Trophoblast cell (in vitro differentiated cells and primary cell): Measurements from ENCODE around the gene MACROD2.

ENCODE experiments used
- DNase-seq, 2 donors: peaks; one replicate each; pipeline ENCODE4 v3.0.0-alpha.2; 2016
- H2AFZ ChIP-seq: 2 replicates; pipeline ENCODE4 v1.6.1; 2013; ENCODE audit warnings: low read length, moderate library complexity, mild to moderate bottlenecking; ENCODE audit not compliant: insufficient read depth, poor library complexity
- H2AK5ac ChIP-seq: 2 replicates; pipeline ENCODE4 v1.6.1; 2013; ENCODE audit warnings: mild to moderate bottlenecking, low read length
- H2BK120ac ChIP-seq: 2 replicates; pipeline ENCODE4 v1.6.1; 2013; ENCODE audit warnings: low read length, mild to moderate bottlenecking, moderate library complexity; ENCODE audit not compliant: insufficient read depth, poor library complexity
- H2BK12ac ChIP-seq: 2 replicates; pipeline ENCODE4 v1.6.1; 2013; ENCODE audit warnings: mild to moderate bottlenecking, low read length, moderate library complexity
- H2BK5ac ChIP-seq: 2 replicates; pipeline ENCODE4 v1.6.1; 2013; ENCODE audit warnings: low read length, low read depth, moderate library complexity, mild to moderate bottlenecking; ENCODE audit not compliant: poor library complexity
- H3K14ac ChIP-seq: 2 replicates; pipeline ENCODE4 v1.6.1; 2013; ENCODE audit warnings: mild to moderate bottlenecking, low read length
- H3K18ac ChIP-seq: 2 replicates; pipeline ENCODE4 v1.6.1; 2013; ENCODE audit warnings: mild to moderate bottlenecking, low read length
- H3K23ac ChIP-seq: 2 replicates; pipeline ENCODE4 v1.6.1; 2013; ENCODE audit warnings: low read length
- H3K27ac ChIP-seq: 2 replicates; pipeline ENCODE4 v1.5.1; 2013; ENCODE audit warnings: low read depth, mild to moderate bottlenecking, inconsistent platforms, low read length, moderate library complexity
- H3K27me3 ChIP-seq: 2 replicates; pipeline ENCODE4 v1.6.1; 2013; ENCODE audit warnings: inconsistent platforms, mild to moderate bottlenecking, low read length, moderate library complexity; ENCODE audit not compliant: insufficient read depth
- H3K36me3 ChIP-seq, 2 experiments: 1 replicate in 1 of 2; 2 replicates in 1 of 2; pipeline ENCODE4 v1.6.1; 2013; ENCODE audit warnings: low read length in 2 of 2, mild to moderate bottlenecking in 2 of 2, moderate library complexity in 1 of 2; ENCODE audit not compliant: insufficient read depth in 2 of 2, control insufficient read depth in 1 of 2
- H3K4ac ChIP-seq: 2 replicates; pipeline ENCODE4 v1.6.1; 2013; ENCODE audit warnings: low read depth, mild to moderate bottlenecking, low read length, moderate library complexity
- H3K4me1 ChIP-seq, 2 experiments: 1 replicate in 1 of 2; 2 replicates in 1 of 2; pipeline ENCODE4 v1.6.1; 2013; ENCODE audit warnings: low read length in 2 of 2, mild to moderate bottlenecking in 2 of 2, moderate library complexity in 1 of 2; ENCODE audit not compliant: insufficient read depth in 2 of 2, control insufficient read depth in 1 of 2
- H3K4me2 ChIP-seq: 2 replicates; pipeline ENCODE4 v1.6.1; 2013; ENCODE audit warnings: inconsistent platforms, mild to moderate bottlenecking, low read length, moderate library complexity
- H3K4me3 ChIP-seq: 2 replicates; pipeline ENCODE4 v1.5.1; 2013; ENCODE audit warnings: mild to moderate bottlenecking, low read depth, low read length, inconsistent platforms
- H3K79me1 ChIP-seq: one replicate; pipeline ENCODE4 v1.6.1; 2013; ENCODE audit warnings: low read length
- H3K79me2 ChIP-seq: 2 replicates; pipeline ENCODE4 v1.6.1; 2013; ENCODE audit warnings: low read length, mild to moderate bottlenecking; ENCODE audit not compliant: control insufficient read depth, insufficient read depth, poor library complexity
- H3K9ac ChIP-seq: 2 replicates; pipeline ENCODE4 v1.6.1; 2013; ENCODE audit warnings: mild to moderate bottlenecking, low read length
- H3K9me3 ChIP-seq: 2 replicates; pipeline ENCODE4 v1.6.1; 2013; ENCODE audit warnings: low read depth, mild to moderate bottlenecking, control low read depth, inconsistent platforms, low read length; ENCODE audit not compliant: insufficient read depth
- H4K12ac ChIP-seq: 2 replicates; pipeline ENCODE4 v1.6.1; 2013; ENCODE audit warnings: low read depth, mild to moderate bottlenecking, low read length, moderate library complexity
- H4K8ac ChIP-seq: 2 replicates; pipeline ENCODE4 v1.6.1; 2013; ENCODE audit warnings: low read depth, mild to moderate bottlenecking, low read length, moderate library complexity
- H4K91ac ChIP-seq: one replicate; pipeline ENCODE4 v1.6.1; 2013; ENCODE audit warnings: low read depth, mild to moderate bottlenecking, low read length, moderate library complexity
- WGBS: extraction: QIAGEN DNeasy Blood & Tissue Kit; methylation state at CpG from one replicate; pipeline ENCODE4 v1.1.7; 2013; ENCODE audit warnings: missing lambda C conversion rate; ENCODE audit not compliant: insufficient read length, insufficient coverage; ENCODE audit errors: extremely low coverage; 5-methylcytosine and 5-hydroxymethylcytosine counted together

The MACROD2 gene

GRCh38 chr20:15699431-15700146, 1704.3 kb downstream of the MACROD2 start:
- no peak overlapping the region for H2BK120ac ChIP-seq
- H2AK5ac ChIP-seq: no peak overlapping the region
- no peaks in the 10 kb centered on the region for H3K9me3 ChIP-seq
- H3K4ac ChIP-seq: no peak overlapping the region
- no peaks in the 10 kb centered on the region for H3K79me2 ChIP-seq
- WGBS: no CpG with 5 or more reads among the region's 15 CpGs
- no peak overlapping the region for H2BK12ac ChIP-seq
- H2AFZ ChIP-seq: no peak overlapping the region
- H3K18ac ChIP-seq: no peak overlapping the region
- no peak overlapping the region for H4K91ac ChIP-seq
- peak overlapping the region; percentile 13 for H4K12ac ChIP-seq
- H3K27me3 ChIP-seq: no peaks in the 10 kb centered on the region
- no peak overlapping the region for H3K9ac ChIP-seq
- H4K8ac ChIP-seq: no peak overlapping the region
- DNase-seq: peak; percentile 40 to 48
- peaks cover 0 to 2% of the 10 kb centered on the region in 2 experiments for H3K4me1 ChIP-seq
- no peak overlapping the region for H3K4me2 ChIP-seq
- no peak overlapping the region for H3K14ac ChIP-seq
- no peak overlapping the region for H3K23ac ChIP-seq
- H3K4me3 ChIP-seq: no peak overlapping the region
- H2BK5ac ChIP-seq: no peak overlapping the region
- no peaks in the 10 kb centered on the region for H3K79me1 ChIP-seq
- H3K27ac ChIP-seq: no peak overlapping the region
- no peaks in the 10 kb centered on the region for H3K36me3 ChIP-seq

- no peak overlapping the region for H3K4ac ChIP-seq
- no peaks in the 10 kb centered on the region for H3K9me3 ChIP-seq
- H3K27me3 ChIP-seq: no peaks in the 10 kb centered on the region
- no peak overlapping the region for H4K91ac ChIP-seq
- no CpG with 5 or more reads among the region's 16 CpGs for WGBS
- H3K36me3 ChIP-seq: no peaks in the 10 kb centered on the region
- H2BK5ac ChIP-seq: no peak overlapping the region
- no peak overlapping the region for H2BK120ac ChIP-seq
- no peak overlapping the region for H3K23ac ChIP-seq
- H3K18ac ChIP-seq: no peak overlapping the region
- no peak overlapping the region for H2AFZ ChIP-seq
- no peak overlapping the region for H3K4me3 ChIP-seq
- H3K79me1 ChIP-seq: no peaks in the 10 kb centered on the region
- H2BK12ac ChIP-seq: no peak overlapping the region
- H3K79me2 ChIP-seq: no peaks in the 10 kb centered on the region
- no peak overlapping the region for H4K8ac ChIP-seq
- H3K4me1 ChIP-seq: peaks cover 0 to 2% of the 10 kb centered on the region in 2 experiments
- H4K12ac ChIP-seq: no peak overlapping the region
- no peak overlapping the region for H3K4me2 ChIP-seq
- peak in 1 of 2 donors; percentile 5 for DNase-seq
- no peak overlapping the region for H2AK5ac ChIP-seq
- H3K14ac ChIP-seq: no peak overlapping the region
- no peak overlapping the region for H3K9ac ChIP-seq
- H3K27ac ChIP-seq: no peak overlapping the region
Observed at GRCh38 chr20:15700147-15700765, 1704.9 kb downstream of the MACROD2 start.

- H3K23ac ChIP-seq: no peak overlapping the region
- no peak overlapping the region for H2BK120ac ChIP-seq
- H3K27ac ChIP-seq: no peak overlapping the region
- no peak overlapping the region for H3K4me2 ChIP-seq
- no peak overlapping the region for H3K14ac ChIP-seq
- peaks cover 0 to 2% of the 10 kb centered on the region in 2 experiments for H3K4me1 ChIP-seq
- no peak for DNase-seq
- no peak overlapping the region for H3K4ac ChIP-seq
- WGBS: no CpG with 5 or more reads among the region's 2 CpGs
- no peak overlapping the region for H3K18ac ChIP-seq
- H4K12ac ChIP-seq: no peak overlapping the region
- no peak overlapping the region for H4K91ac ChIP-seq
- H2AFZ ChIP-seq: no peak overlapping the region
- H3K9ac ChIP-seq: no peak overlapping the region
- no peaks in the 10 kb centered on the region for H3K36me3 ChIP-seq
- no peak overlapping the region for H2AK5ac ChIP-seq
- no peak overlapping the region for H2BK5ac ChIP-seq
- H3K79me2 ChIP-seq: no peaks in the 10 kb centered on the region
- no peak overlapping the region for H4K8ac ChIP-seq
- H2BK12ac ChIP-seq: no peak overlapping the region
- H3K9me3 ChIP-seq: no peaks in the 10 kb centered on the region
- no peaks in the 10 kb centered on the region for H3K27me3 ChIP-seq
- H3K4me3 ChIP-seq: no peak overlapping the region
- H3K79me1 ChIP-seq: no peaks in the 10 kb centered on the region
Observed at GRCh38 chr20:15702161-15702560, 1706.8 kb downstream of the MACROD2 start.

- H3K36me3 ChIP-seq: no peaks in the 10 kb centered on the region
- no peak overlapping the region for H2BK120ac ChIP-seq
- H3K9ac ChIP-seq: no peak overlapping the region
Observed at GRCh38 chr20:15703171-15703911, 1708.0 kb downstream of the MACROD2 start.

More at GRCh38 chr20:15703171-15703911, 1708.0 kb downstream of the MACROD2 start:
- no peak overlapping the region for H3K4ac ChIP-seq
- H4K12ac ChIP-seq: no peak overlapping the region
- no peak overlapping the region for H3K18ac ChIP-seq
- H4K8ac ChIP-seq: no peak overlapping the region
- H3K4me1 ChIP-seq: peaks cover 0 to 2% of the 10 kb centered on the region in 2 experiments
- no peak overlapping the region for H3K4me2 ChIP-seq
- H3K9me3 ChIP-seq: no peaks in the 10 kb centered on the region
- no peak overlapping the region for H3K4me3 ChIP-seq
- WGBS: no CpG with 5 or more reads among the region's 4 CpGs
- H2BK5ac ChIP-seq: no peak overlapping the region
- no peak overlapping the region for H2AK5ac ChIP-seq
- H2BK12ac ChIP-seq: no peak overlapping the region
- no peak overlapping the region for H2AFZ ChIP-seq
- no peaks in the 10 kb centered on the region for H3K79me1 ChIP-seq
- no peak for DNase-seq
- H3K27ac ChIP-seq: no peak overlapping the region
- no peaks in the 10 kb centered on the region for H3K27me3 ChIP-seq
- H4K91ac ChIP-seq: no peak overlapping the region
- no peak overlapping the region for H3K14ac ChIP-seq
- no peak overlapping the region for H3K23ac ChIP-seq
- H3K79me2 ChIP-seq: no peaks in the 10 kb centered on the region
